Measurements from ENCODE around the gene ANO5. TPM values are rescaled to one million over a fixed set of nuclear protein-coding genes. Genes with fewer than 3 reads are reported as not detected.

ANO5 gene
- polyA plus RNA-seq, 2 of the 4 experiments (the other 2 are of a cell fraction): 3.1 to 8.6 TPM

DNA sequence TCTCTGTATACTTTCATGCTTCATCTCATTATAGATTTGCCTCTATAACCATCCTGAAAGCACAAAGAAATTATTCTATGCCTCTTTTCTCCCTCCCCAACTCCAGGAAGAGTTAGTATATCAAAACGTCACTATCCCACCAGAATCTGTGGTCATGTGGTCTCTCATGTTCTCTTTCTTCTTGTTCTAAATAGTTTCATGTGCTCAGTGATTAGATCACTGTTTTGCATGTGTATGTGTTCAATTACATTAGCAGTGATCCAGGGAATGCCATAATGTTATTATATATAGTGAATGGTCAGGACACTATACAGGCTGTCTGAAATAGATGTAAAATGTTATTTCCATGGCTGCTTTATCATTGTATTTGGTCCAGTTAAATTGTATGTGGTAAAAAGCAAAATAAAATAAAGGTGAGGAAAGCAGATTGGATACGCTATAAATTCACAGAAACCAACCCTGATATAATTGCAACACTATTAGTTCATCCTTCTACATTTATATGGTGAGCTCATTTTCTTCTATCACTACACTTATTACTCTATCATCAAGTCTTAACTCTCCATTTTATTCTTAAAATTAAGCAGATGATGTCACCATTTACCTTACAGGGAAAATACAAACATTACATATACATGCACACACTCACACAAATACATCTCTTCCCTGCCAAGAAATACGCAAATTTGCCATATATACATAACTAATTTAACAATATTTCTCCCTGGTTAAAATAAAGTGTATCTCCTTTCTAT lies 26.9 kb upstream of the ANO5 start:
- DNase-seq (ENCODE audit: low read depth in 1 of 2, low spot score in 1 of 2): no peak
- WGBS (ENCODE audit: missing lambda C conversion rate): 13% methylated on average over 3 of the region's 3 CpGs

DNA sequence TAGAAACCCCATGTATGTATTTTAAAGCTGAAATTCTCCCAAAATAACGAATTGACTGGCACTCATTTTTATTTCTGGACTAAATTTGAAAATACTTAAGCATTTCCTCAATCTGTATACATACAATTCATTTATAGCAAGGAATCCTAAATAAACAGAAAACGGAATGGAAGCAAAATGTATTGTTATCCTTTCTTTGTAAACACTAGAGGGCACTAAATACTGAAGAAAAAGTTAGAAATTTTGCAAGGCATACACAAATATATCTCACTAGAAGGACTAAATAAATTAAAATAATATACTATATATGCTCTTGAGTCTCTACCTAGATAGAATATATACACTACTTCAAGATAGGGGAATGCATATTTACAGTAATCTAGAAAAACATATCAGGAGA lies 23.1 kb upstream of the ANO5 start:
- no peak overlapping the region for H3K4me3 ChIP-seq
- no peak overlapping the region for H3K27ac ChIP-seq
- 1% methylated on average over 2 of the region's 2 CpGs for WGBS (ENCODE audit: missing lambda C conversion rate)
- DNase-seq (ENCODE audit: low read depth in 1 of 2, low spot score in 1 of 2): peak in 1 of 2 experiments; percentile 13
- no peak overlapping the region for H3K4me2 ChIP-seq
- no peaks in the 10 kb centered on the region for H3K4me1 ChIP-seq
- peak; percentile 36 for FAIRE-seq
- POLR2A ChIA-PET: no interaction called here
- no peaks in the 10 kb centered on the region for H3K9me3 ChIP-seq
- ATAC-seq: peak in 1 of 2 experiments; percentile 61; a peak in 2 of 6 replicates
- CTCF ChIA-PET: interaction anchor here (0.7 to 3.3 kb wide), 7 partner anchors 9 to 162 kb away, joined by 3 to 41 read pairs (median 4); no protein-coding TSS in a partner anchor
- peak; percentile 61 to 69 for TF ChIP-seq RAD21 (conservative IDR thresholded peaks at IDR 0.05 in 1 of 2, IDR thresholded peaks at IDR 0.05 in 1 of 2)
- TF ChIP-seq MYC (IDR thresholded peaks at IDR 0.05; ENCODE audit: borderline replicate concordance, low read length): no peak
- TF ChIP-seq, protein P1, sequence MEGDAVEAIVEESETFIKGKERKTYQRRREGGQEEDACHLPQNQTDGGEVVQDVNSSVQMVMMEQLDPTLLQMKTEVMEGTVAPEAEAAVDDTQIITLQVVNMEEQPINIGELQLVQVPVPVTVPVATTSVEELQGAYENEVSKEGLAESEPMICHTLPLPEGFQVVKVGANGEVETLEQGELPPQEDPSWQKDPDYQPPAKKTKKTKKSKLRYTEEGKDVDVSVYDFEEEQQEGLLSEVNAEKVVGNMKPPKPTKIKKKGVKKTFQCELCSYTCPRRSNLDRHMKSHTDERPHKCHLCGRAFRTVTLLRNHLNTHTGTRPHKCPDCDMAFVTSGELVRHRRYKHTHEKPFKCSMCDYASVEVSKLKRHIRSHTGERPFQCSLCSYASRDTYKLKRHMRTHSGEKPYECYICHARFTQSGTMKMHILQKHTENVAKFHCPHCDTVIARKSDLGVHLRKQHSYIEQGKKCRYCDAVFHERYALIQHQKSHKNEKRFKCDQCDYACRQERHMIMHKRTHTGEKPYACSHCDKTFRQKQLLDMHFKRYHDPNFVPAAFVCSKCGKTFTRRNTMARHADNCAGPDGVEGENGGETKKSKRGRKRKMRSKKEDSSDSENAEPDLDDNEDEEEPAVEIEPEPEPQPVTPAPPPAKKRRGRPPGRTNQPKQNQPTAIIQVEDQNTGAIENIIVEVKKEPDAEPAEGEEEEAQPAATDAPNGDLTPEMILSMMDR (IDR thresholded peaks at IDR 0.05): peak; percentile 49; the same call in 2 of the 3 replicates
- peak; percentile 53 for TF ChIP-seq SMC3 (IDR thresholded peaks at IDR 0.05)

More for the DNA sequence above, 26.9 kb upstream of the ANO5 start:
- no peak for FAIRE-seq
- TF ChIP-seq, protein P2, sequence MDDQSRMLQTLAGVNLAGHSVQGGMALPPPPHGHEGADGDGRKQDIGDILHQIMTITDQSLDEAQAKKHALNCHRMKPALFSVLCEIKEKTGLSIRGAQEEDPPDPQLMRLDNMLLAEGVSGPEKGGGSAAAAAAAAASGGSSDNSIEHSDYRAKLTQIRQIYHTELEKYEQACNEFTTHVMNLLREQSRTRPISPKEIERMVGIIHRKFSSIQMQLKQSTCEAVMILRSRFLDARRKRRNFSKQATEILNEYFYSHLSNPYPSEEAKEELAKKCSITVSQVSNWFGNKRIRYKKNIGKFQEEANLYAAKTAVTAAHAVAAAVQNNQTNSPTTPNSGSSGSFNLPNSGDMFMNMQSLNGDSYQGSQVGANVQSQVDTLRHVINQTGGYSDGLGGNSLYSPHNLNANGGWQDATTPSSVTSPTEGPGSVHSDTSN (IDR thresholded peaks at IDR 0.05): no peak
- TF ChIP-seq EHMT2 (IDR thresholded peaks at IDR 0.05; ENCODE audit: low read depth) (no peak), HEYL (CRISPR knock-in tag; IDR thresholded peaks at IDR 0.05) (no peak), MYC (IDR thresholded peaks at IDR 0.05; ENCODE audit: borderline replicate concordance, low read length) (no peak), ZNF302 (CRISPR knock-in tag; IDR thresholded peaks at IDR 0.05) (no peak), FOXS1 (CRISPR knock-in tag; IDR thresholded peaks at IDR 0.05) (no peak)
- TF ChIP-seq, protein P3, sequence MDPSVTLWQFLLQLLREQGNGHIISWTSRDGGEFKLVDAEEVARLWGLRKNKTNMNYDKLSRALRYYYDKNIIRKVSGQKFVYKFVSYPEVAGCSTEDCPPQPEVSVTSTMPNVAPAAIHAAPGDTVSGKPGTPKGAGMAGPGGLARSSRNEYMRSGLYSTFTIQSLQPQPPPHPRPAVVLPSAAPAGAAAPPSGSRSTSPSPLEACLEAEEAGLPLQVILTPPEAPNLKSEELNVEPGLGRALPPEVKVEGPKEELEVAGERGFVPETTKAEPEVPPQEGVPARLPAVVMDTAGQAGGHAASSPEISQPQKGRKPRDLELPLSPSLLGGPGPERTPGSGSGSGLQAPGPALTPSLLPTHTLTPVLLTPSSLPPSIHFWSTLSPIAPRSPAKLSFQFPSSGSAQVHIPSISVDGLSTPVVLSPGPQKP (IDR thresholded peaks at IDR 0.05; ENCODE audit: low read depth, low read length): no peak
- H3K9me3 ChIP-seq: no peaks in the 10 kb centered on the region
- no peaks in the 10 kb centered on the region for H3K4me1 ChIP-seq
- ChIA-PET POLR2A (no interaction called here), CTCF (no interaction called here)
- H3K4me2 ChIP-seq: no peak overlapping the region
- H3K4me3 ChIP-seq: no peak overlapping the region
- ATAC-seq: no peak
- no peak overlapping the region for H3K27ac ChIP-seq

DNA sequence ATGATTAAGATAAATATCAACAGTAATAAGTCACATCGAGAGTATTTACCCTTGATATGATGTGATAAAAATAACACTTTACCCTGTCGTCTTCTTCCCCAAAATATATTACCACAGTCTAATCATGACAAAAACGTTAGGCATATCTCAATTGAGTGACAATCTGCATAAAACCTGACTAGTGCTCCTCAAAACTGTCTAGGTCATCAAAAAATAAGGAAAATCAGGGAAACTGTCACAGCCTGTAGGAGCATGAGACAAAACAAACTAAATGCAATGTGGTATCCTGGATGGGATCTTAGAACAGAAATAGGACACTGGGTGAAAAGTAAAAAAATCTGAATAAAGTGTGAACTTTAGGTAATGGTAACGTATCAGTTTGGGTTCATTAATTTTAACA lies 19.4 kb upstream of the ANO5 start:
- H3K9me3 ChIP-seq: no peaks in the 10 kb centered on the region
- CTCF ChIA-PET: interaction anchor here (1.5 kb wide), 1 partner anchor 132 kb away, joined by 4 read pairs; no protein-coding TSS in a partner anchor
- H3K27ac ChIP-seq: no peak overlapping the region
- DNase-seq (ENCODE audit: low read depth in 1 of 2, low spot score in 1 of 2): no peak
- H3K4me1 ChIP-seq: no peaks in the 10 kb centered on the region
- FAIRE-seq: no peak
- POLR2A ChIA-PET: no interaction called here
- H3K4me2 ChIP-seq: no peak overlapping the region
- TF ChIP-seq, protein P4, sequence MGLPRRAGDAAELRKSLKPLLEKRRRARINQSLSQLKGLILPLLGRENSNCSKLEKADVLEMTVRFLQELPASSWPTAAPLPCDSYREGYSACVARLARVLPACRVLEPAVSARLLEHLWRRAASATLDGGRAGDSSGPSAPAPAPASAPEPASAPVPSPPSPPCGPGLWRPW (IDR thresholded peaks at IDR 0.05): no peak
- TF ChIP-seq MAFK (IDR thresholded peaks at IDR 0.05; ENCODE audit: partially characterized antibody): peak; percentile 94
- 28% methylated on average over 4 of the region's 4 CpGs for WGBS (ENCODE audit: missing lambda C conversion rate)
- no peak for ATAC-seq
- H3K4me3 ChIP-seq: no peak overlapping the region

DNA sequence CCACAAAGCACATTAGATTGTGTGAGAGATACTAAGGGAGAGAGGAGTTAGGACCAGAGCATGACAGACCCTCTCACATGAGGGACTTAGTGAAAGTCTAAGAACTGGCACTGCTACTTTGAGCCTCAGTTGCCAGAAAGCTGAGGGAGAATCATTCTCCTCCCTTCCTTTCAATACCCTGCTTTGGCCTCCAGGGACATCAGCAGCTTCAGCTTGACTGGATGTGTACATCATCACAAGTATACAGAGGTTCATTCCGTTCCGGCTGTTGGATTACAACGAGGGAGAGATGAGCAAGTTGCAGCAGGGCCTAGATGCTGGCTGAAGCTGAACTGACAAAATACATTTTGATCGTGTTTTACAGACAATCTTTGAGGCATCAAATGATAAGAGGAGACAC lies 15.7 kb upstream of the ANO5 start:
- no peak overlapping the region for H3K27ac ChIP-seq
- CTCF ChIA-PET: interaction anchor here (0.7 to 0.9 kb wide), 3 partner anchors 12 to 362 kb away, joined by 3 read pairs; no protein-coding TSS in a partner anchor
- POLR2A ChIA-PET: no interaction called here
- H3K4me1 ChIP-seq: no peaks in the 10 kb centered on the region
- no peak overlapping the region for H3K4me3 ChIP-seq
- TF ChIP-seq, protein P5, sequence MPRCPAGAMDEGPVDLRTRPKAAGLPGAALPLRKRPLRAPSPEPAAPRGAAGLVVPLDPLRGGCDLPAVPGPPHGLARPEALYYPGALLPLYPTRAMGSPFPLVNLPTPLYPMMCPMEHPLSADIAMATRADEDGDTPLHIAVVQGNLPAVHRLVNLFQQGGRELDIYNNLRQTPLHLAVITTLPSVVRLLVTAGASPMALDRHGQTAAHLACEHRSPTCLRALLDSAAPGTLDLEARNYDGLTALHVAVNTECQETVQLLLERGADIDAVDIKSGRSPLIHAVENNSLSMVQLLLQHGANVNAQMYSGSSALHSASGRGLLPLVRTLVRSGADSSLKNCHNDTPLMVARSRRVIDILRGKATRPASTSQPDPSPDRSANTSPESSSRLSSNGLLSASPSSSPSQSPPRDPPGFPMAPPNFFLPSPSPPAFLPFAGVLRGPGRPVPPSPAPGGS (IDR thresholded peaks at IDR 0.05): no peak
- TF ChIP-seq NPAS2 (CRISPR knock-in tag; IDR thresholded peaks at IDR 0.05; ENCODE audit: borderline replicate concordance) (no peak), KDM5A (IDR thresholded peaks at IDR 0.05) (no peak), JUN (IDR thresholded peaks at IDR 0.05) (no peak)
- H3K9me3 ChIP-seq: no peaks in the 10 kb centered on the region
- DNase-seq (ENCODE audit: low read depth in 1 of 2, low spot score in 1 of 2): peak in 1 of 2 experiments; percentile 29
- peak; percentile 85 to 90; a peak in 5 of 6 replicates for ATAC-seq
- no peak overlapping the region for H3K4me2 ChIP-seq
- WGBS (ENCODE audit: missing lambda C conversion rate): 24% methylated on average over 4 of the region's 4 CpGs
- FAIRE-seq: no peak
